ENCODE data around the gene PHF23.

Gene PHF23

DNA sequence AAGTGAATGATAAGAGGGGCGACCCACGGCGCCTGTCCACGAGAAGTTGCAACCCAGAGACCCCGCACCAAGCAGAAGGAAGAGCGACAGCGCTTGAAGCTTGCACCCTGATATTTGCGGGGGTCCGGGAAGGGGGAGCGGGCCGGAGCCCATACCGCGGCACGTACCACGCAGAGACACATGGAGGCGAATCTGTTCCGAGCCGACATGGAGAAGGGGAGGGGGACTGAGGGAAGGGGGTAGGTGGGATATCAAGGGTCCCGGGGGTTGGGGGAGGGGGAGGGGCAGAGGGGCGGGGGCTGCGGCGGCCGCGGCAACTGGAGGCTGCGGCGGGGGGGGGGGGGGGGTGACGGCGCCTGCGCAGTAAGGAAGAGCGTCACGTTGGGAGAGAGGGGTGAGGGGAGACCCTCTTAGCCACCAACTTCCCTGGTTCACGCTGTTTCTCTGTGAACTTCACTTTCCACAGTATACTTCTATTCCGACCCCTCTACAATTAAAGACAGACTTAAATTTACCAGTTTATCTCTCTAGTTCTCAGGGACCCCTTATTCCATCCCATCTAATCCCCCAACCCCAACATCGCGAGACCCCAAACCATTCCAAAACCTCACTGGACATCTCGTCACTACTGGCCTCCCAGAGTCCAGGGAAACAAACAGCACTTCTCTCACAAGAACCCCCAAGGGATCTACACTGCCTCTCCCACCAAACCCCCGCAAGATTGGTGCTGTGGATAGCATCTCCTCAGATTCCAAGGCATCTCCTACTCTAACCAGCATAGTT lies 27.6 kb downstream of the PHF23 start:
- TF ChIP-seq MYC (IDR thresholded peaks at IDR 0.05; ENCODE audit: low read depth, low read length) = no peak
- no peak for TF ChIP-seq POLR2A (IDR thresholded peaks at IDR 0.05; ENCODE audit: extremely low read depth, insufficient read length)
- TF ChIP-seq, protein P1, sequence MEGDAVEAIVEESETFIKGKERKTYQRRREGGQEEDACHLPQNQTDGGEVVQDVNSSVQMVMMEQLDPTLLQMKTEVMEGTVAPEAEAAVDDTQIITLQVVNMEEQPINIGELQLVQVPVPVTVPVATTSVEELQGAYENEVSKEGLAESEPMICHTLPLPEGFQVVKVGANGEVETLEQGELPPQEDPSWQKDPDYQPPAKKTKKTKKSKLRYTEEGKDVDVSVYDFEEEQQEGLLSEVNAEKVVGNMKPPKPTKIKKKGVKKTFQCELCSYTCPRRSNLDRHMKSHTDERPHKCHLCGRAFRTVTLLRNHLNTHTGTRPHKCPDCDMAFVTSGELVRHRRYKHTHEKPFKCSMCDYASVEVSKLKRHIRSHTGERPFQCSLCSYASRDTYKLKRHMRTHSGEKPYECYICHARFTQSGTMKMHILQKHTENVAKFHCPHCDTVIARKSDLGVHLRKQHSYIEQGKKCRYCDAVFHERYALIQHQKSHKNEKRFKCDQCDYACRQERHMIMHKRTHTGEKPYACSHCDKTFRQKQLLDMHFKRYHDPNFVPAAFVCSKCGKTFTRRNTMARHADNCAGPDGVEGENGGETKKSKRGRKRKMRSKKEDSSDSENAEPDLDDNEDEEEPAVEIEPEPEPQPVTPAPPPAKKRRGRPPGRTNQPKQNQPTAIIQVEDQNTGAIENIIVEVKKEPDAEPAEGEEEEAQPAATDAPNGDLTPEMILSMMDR (IDR thresholded peaks at IDR 0.05; ENCODE audit: low read depth, low read length) = no peak
- TF ChIP-seq, protein P2, sequence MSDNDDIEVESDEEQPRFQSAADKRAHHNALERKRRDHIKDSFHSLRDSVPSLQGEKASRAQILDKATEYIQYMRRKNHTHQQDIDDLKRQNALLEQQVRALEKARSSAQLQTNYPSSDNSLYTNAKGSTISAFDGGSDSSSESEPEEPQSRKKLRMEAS (IDR thresholded peaks at IDR 0.05; ENCODE audit: low read depth, low read length) = no peak
- no peak overlapping the region for H3K4me3 ChIP-seq (ENCODE audit: low read depth, low read length)
- no peak for DNase-seq (ENCODE audit: low read depth)

GRCh38 chr17:7208754-7209460 lies 30.4 kb downstream of the PHF23 start:
- no peak for DNase-seq (ENCODE audit: low read depth)
- no peak for TF ChIP-seq POLR2A (IDR thresholded peaks at IDR 0.05; ENCODE audit: extremely low read depth, insufficient read length)
- TF ChIP-seq, protein P2 (IDR thresholded peaks at IDR 0.05; ENCODE audit: low read depth, low read length) = no peak
- no peak for TF ChIP-seq MYC (IDR thresholded peaks at IDR 0.05; ENCODE audit: low read depth, low read length)
- TF ChIP-seq, protein P1 (IDR thresholded peaks at IDR 0.05; ENCODE audit: low read depth, low read length) = no peak
- no peak overlapping the region for H3K4me3 ChIP-seq (ENCODE audit: low read depth, low read length)

DNA sequence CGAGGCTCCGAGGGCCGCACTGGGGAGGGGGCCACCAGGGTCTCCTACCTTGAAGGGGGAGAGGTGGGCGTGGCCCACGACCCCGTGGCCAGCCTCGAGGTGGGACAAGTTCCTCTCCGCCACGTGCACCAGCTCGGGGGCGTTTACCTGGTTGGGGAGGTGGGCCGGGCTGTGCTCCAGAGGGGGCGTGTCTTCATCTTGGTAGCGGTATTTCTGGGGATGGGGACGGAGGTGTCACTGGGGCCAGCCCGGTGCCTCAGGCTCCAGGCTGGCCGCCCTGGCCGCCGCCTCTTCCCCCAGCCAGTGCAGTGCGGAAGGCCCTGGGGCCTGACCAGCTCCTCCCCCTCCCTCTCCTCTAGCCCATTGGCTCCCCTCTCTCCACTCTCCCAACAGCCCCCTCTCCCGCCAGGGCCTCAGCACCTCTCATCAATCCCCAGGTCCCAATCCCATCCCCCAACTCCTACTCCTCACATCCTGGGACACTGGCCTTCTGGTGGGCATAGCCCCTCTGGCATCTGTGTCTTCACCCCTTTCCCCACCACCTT lies 31.2 kb downstream of the PHF23 start:
- H3K4me3 ChIP-seq (ENCODE audit: low read depth, low read length) = no peak overlapping the region
- no peak for TF ChIP-seq MYC (IDR thresholded peaks at IDR 0.05; ENCODE audit: low read depth, low read length)
- TF ChIP-seq, protein P1 (IDR thresholded peaks at IDR 0.05; ENCODE audit: low read depth, low read length) = no peak
- no peak for TF ChIP-seq POLR2A (IDR thresholded peaks at IDR 0.05; ENCODE audit: extremely low read depth, insufficient read length)
- TF ChIP-seq, protein P2 (IDR thresholded peaks at IDR 0.05; ENCODE audit: low read depth, low read length) = no peak
- DNase-seq (ENCODE audit: low read depth) = no peak

- DNase-seq (ENCODE audit: low read depth) = no peak
- H3K4me3 ChIP-seq (ENCODE audit: low read depth, low read length) = no peak overlapping the region
- TF ChIP-seq, protein P2 (IDR thresholded peaks at IDR 0.05; ENCODE audit: low read depth, low read length) = no peak
- TF ChIP-seq POLR2A (IDR thresholded peaks at IDR 0.05; ENCODE audit: extremely low read depth, insufficient read length) (no peak), MYC (IDR thresholded peaks at IDR 0.05; ENCODE audit: low read depth, low read length) (no peak)
- TF ChIP-seq, protein P1 (IDR thresholded peaks at IDR 0.05; ENCODE audit: low read depth, low read length) = no peak
Measured at GRCh38 chr17:7207120-7208001, 31.9 kb downstream of the PHF23 start.

DNA sequence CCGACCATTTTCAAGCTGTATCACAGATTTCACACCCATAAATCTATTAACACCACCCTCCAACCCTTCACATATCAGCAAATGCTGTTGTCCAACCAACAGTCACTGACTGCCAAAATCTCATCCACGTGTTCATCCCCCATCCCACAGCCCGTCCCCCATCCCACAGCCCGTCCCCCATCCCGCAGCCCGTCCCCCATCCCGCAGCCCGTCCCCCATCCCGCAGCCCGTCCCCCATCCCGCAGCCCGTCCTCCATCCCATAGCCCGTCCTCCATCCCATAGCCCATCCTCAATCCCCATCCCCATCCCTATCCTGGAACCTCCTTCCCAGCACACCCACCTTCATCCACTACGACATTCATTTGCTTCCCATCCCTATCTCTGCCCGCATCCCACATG lies 33.7 kb downstream of the PHF23 start:
- DNase-seq (ENCODE audit: low read depth) = no peak
- TF ChIP-seq MYC (IDR thresholded peaks at IDR 0.05; ENCODE audit: low read depth, low read length) = no peak
- TF ChIP-seq, protein P1 (IDR thresholded peaks at IDR 0.05; ENCODE audit: low read depth, low read length) = no peak
- TF ChIP-seq POLR2A (IDR thresholded peaks at IDR 0.05; ENCODE audit: extremely low read depth, insufficient read length) = no peak
- TF ChIP-seq, protein P2 (IDR thresholded peaks at IDR 0.05; ENCODE audit: low read depth, low read length) = no peak
- no peak overlapping the region for H3K4me3 ChIP-seq (ENCODE audit: low read depth, low read length)

Measured in NB4 (cell line).